ENCODE measurements around the gene SMIM35. TPM values are rescaled to one million over a fixed set of nuclear protein-coding genes. Genes with fewer than 3 reads are reported as not detected.

SMIM35 gene
- total and polyA plus RNA-seq, 2 donors (not counting 3 experiments of a cell fraction or from before 2014, with no cell fraction given), result not detected

DNA sequence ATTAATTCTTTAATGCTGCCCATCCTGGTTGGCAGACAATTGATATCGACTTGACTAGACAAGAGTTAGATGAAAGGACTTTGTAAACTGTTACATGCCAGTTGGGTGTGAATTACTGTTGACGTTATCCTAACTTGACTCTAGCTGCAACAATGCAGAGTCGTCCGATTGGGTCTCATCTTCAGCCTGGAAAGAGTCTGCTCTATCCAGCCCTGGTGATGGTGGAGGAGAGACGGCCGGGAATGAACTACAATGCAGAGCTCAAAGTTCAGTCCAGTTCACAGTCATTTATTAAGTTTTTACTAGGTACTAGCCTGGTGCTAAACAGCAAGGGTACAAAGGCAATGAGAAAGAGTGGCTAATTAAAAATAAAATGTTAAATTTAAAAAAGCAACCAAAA lies 4.9 kb upstream of the SMIM35 start:
- dilution Hi-C loops (cut with MboI; ENCODE audit: extremely low pct_ligation_motif_present, low sequenced_read_pairs), result no loop called here
- H3K4me1 ChIP-seq (ENCODE audit: control insufficient read depth, extremely low read depth, insufficient read depth, low read length), result peaks cover 8% of the 10 kb centered on the region
- H3K36me3 ChIP-seq (ENCODE audit: control insufficient read depth in 2 of 2, extremely low read depth in 1 of 2, insufficient read depth in 2 of 2, low read length in 2 of 2), result no peaks in the 10 kb centered on the region
- no peaks in the 10 kb centered on the region for H3K9me3 ChIP-seq (replicated peaks; ENCODE audit: control insufficient read depth, insufficient read depth, low read length)
- no peak for DNase-seq (ENCODE audit: low read depth, low spot score)
- H2AFZ ChIP-seq (ENCODE audit: low read depth, low read length), result no peak overlapping the region
- FAIRE-seq, result no peak
- intact Hi-C loops (cut with micrococcal nuclease), result no loop called here
- no peaks in the 10 kb centered on the region for H3K9me1 ChIP-seq (replicated peaks; ENCODE audit: control insufficient read depth, extremely low read depth, insufficient read depth, low read length)
- H3K27ac ChIP-seq (ENCODE audit: insufficient read depth, low read depth, low read length), result no peak overlapping the region
- TF ChIP-seq JUN (IDR thresholded peaks at IDR 0.05; ENCODE audit: borderline replicate concordance, insufficient read depth, insufficient read length, low read depth), result no peak
- no peak for TF ChIP-seq POLR2A (IDR thresholded peaks at IDR 0.05; ENCODE audit: low read depth, low read length)
- TF ChIP-seq MAX (IDR thresholded peaks at IDR 0.05; ENCODE audit: insufficient read depth, insufficient read length), result no peak
- no peak for TF ChIP-seq FOS (IDR thresholded peaks at IDR 0.05; ENCODE audit: borderline replicate concordance, insufficient read depth, low read length)
- TF ChIP-seq MYC (IDR thresholded peaks at IDR 0.05; ENCODE audit: low read depth, low read length), result no peak
- TF ChIP-seq, protein P1, sequence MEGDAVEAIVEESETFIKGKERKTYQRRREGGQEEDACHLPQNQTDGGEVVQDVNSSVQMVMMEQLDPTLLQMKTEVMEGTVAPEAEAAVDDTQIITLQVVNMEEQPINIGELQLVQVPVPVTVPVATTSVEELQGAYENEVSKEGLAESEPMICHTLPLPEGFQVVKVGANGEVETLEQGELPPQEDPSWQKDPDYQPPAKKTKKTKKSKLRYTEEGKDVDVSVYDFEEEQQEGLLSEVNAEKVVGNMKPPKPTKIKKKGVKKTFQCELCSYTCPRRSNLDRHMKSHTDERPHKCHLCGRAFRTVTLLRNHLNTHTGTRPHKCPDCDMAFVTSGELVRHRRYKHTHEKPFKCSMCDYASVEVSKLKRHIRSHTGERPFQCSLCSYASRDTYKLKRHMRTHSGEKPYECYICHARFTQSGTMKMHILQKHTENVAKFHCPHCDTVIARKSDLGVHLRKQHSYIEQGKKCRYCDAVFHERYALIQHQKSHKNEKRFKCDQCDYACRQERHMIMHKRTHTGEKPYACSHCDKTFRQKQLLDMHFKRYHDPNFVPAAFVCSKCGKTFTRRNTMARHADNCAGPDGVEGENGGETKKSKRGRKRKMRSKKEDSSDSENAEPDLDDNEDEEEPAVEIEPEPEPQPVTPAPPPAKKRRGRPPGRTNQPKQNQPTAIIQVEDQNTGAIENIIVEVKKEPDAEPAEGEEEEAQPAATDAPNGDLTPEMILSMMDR (IDR thresholded peaks at IDR 0.05; ENCODE audit: extremely low read depth in 1 of 2, insufficient read depth in 1 of 2, low read depth in 1 of 2, low read length in 2 of 2), result no peak
- TF ChIP-seq GATA2 (IDR thresholded peaks at IDR 0.05; ENCODE audit: insufficient read depth, insufficient read length, low read depth, low read length), result no peak
- no peak for TF ChIP-seq EZH2 (IDR thresholded peaks at IDR 0.05; ENCODE audit: borderline replicate concordance, low read depth, low read length, severe bottlenecking)
- no peak for TF ChIP-seq POLR2AphosphoS5 (IDR thresholded peaks at IDR 0.05; ENCODE audit: insufficient read depth, low read depth, low read length)
- H4K20me1 ChIP-seq (replicated peaks; ENCODE audit: control insufficient read depth, extremely low read depth, insufficient read depth, low read length), result no peaks in the 10 kb centered on the region
- no peak overlapping the region for H3K4me3 ChIP-seq (replicated peaks in 1 of 3; ENCODE audit: insufficient read depth in 1 of 3, low read depth in 1 of 3, low read length in 3 of 3)
- no TSS peak for BruUV-seq (replicated peaks)
- peaks cover 0 to 6% of the 10 kb centered on the region in 2 experiments for H3K27me3 ChIP-seq (ENCODE audit: control insufficient read depth in 2 of 2, insufficient read depth in 2 of 2, low read length in 2 of 2)
- POLR2A ChIA-PET, result no interaction called here
- no peak overlapping the region for H3K9ac ChIP-seq (replicated peaks; ENCODE audit: extremely low read depth, insufficient read depth, low read length)
- no peak overlapping the region for H3K4me2 ChIP-seq (ENCODE audit: insufficient read depth, low read length)
- no peaks in the 10 kb centered on the region for H3K79me2 ChIP-seq (ENCODE audit: control insufficient read depth, insufficient read depth, low read length)
- CTCF ChIA-PET, result no interaction called here

Measured in endothelial cell of umbilical vein (primary cell).